GM13976 (cell line): ENCODE measurements around the gene ACER1.
"Not testable (repeated sequence)": the region's sequence is repeated elsewhere in the genome, so short reads cannot be mapped to it uniquely, and the experiment has no call there.

ENCODE experiments used
- DNase-seq: peaks from one replicate; pipeline ENCODE4 v3.0.0; 2012; ENCODE audit warnings: low spot score
- in situ Hi-C: fragments of 300-500 bp; cut with MboI; formaldehyde crosslinking; loops from one replicate; pipeline ENCODE4 v1.12.0; 2022; ENCODE audit warnings: low sequenced_read_pairs, mixed read lengths, inconsistent platforms; ENCODE audit not compliant: unreplicated experiment
- TF ChIP-seq, protein P1 (sequence below): IDR thresholded peaks from 2 replicates; pipeline ENCODE4 v1.5.1; 2012; ENCODE audit warnings: borderline replicate concordance, mild to moderate bottlenecking; ENCODE audit not compliant: insufficient read depth; ENCODE audit errors: extremely low read depth, missing control alignments, control extremely low read depth

The ACER1 gene

DNA sequence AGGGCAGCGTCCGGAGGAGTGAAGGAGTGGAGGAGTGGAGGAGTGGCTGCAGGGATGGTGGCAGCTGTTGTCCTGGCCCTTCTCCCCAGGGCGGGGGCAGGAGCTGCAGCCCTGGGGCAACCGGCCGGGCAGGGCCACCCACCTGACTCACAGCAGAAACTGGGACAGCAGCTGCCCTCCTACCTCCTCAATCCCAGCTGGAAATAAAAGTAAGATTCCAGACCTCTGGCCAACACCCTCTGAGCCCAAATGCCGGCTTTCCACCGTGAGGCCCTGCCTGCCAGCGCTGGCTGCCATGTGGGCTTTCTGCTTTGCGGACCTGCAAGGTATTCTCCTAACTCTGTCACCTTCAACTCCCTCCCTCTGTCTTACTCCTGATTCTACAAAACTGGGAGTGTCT, 24.6 kb upstream of the ACER1 start:
- in situ Hi-C loops = no loop called here
- no peak for DNase-seq
- TF ChIP-seq, protein P1, sequence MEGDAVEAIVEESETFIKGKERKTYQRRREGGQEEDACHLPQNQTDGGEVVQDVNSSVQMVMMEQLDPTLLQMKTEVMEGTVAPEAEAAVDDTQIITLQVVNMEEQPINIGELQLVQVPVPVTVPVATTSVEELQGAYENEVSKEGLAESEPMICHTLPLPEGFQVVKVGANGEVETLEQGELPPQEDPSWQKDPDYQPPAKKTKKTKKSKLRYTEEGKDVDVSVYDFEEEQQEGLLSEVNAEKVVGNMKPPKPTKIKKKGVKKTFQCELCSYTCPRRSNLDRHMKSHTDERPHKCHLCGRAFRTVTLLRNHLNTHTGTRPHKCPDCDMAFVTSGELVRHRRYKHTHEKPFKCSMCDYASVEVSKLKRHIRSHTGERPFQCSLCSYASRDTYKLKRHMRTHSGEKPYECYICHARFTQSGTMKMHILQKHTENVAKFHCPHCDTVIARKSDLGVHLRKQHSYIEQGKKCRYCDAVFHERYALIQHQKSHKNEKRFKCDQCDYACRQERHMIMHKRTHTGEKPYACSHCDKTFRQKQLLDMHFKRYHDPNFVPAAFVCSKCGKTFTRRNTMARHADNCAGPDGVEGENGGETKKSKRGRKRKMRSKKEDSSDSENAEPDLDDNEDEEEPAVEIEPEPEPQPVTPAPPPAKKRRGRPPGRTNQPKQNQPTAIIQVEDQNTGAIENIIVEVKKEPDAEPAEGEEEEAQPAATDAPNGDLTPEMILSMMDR = no peak

DNA sequence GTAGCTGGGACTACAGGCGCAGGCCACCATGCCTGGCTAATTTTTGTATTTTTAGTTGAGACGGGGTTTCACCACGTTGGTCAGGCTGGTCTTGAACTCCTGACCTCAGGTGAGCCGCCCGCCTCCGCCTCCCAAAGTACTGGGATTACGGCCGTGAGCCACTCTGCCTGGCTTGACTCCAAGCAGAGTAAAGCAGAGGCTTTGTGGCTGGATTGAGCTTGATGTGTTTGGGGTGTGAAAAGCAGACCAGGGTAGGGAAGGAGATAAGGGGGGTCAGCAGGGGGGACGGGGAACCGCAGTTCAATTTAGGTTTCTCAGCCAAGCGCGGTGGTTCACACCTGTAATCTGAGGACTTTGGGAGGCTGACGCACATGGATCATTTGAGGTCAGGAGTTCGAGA, 23.8 kb upstream of the ACER1 start:
- no peak for DNase-seq
- in situ Hi-C loops = no loop called here
- TF ChIP-seq, protein P1 = no peak

DNA sequence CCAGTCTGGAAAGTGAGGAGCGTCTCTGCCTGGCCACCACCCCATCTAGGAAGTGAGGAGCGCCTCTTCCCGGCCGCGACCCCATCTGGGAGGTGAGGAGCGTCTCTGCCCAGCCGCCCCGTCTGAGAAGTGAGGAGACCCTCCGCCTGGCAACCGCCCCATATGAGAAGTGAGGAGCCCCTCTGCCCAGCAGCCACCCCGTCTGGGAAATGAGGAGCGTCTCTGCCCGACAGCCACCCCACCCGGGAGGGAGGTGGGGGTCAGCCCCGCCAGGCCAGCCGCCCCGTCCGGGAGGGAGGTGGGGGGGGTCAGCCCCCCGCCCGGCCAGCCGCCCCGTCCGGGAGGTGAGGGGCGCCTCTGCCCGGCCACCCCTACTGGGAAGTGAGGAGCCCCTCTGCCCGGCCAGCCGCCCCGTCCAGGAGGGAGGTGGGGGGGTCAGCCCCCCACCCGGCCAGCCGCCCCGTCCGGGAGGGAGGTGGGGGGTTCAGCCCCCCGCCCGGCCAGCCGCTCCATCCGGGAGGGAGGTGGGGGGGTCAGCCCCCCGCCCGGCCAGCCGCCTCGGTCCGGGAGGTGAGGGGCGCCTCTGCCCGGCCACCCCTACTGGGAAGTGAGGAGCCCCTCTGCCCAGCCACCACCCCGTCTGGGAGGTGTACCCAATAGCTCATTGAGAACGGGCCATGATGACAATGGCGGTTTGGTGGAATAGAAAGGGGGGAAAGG, 22.1 kb upstream of the ACER1 start:
- DNase-seq, in situ Hi-C loops: not testable (repeated sequence)

DNA sequence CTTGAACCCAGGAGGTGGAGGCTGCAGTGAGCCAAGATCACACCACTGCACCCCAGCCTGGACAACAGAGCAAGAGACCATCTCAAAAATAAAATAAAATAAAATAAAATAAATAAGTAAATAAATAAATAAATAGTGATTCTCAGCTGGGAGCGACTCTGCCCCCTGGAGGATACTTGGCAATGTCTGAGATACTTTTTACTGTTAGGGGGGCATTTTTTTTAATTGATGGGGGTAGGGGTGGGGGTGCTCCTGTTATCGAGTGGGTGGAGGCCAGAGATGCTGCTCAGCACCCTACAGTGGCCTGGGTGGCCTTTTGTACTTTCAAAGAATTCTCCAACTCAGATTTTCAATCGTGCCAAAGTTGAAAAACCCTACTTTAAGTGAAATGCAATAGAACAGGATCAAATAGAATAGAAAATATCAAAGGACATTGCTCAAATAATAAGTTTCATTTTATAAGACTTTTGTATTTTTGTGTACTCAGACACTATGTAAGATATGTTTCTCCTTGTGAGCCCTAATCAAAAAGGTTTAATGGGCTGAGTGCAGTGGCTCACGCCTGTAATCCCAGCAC, 20.8 kb upstream of the ACER1 start:
- TF ChIP-seq, protein P1 = no peak
- no peak for DNase-seq
- in situ Hi-C loops = no loop called here

DNA sequence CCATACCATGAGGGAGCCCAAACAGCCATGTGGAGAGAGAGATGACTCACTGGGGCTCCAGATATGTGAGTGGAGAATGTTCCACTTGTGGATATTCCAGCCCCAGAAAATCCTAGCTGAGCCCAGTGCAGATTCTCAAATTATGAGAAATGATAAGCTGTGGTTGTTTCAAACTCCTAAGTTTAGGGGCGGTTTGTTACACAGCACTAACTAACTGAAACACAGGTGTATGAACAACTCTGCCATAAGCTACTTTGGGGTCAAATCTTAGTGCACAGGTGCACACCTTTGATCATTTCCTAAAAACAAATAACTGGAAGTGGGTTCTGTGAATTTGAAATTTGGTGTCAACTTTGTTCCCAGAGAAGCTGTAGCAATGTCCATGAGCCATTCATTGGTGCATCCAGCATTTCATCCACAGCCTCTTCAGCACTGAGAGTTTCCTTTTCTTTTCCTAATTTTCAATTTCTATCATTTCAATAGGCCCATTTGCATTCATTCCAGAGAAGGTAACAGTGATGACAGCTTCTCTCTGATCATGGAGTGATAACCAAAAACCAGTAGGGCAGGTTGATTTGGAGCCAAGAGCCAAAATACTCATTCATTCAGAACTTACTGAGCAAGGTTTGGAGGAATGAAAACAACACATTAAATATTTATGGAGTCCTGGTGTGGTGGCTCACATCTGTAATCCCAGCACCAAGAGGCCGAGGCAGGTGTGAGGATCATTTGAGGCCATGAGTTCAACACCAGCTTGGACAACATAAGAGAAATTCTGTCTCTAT, 19.2 kb upstream of the ACER1 start:
- in situ Hi-C loops = no loop called here
- TF ChIP-seq, protein P1 = no peak
- DNase-seq = no peak

DNA sequence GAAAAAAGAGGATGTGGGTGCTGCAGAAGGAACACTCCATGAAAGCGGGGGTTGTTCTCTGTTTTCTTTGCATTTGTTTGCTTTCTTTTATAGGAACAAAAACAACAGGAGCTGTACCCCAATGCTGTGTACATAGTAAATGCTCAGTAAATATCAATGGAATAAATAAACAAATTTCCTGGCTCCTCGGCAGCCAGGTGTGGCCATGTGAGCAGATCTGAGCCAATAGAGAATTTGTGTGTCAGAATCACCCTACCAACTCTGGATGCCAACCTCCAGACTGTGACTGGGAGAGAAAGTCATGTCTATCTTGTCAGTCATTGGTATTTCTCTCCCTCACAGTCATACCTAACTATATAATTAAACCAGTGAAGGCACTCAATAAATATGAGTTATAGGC, 17.3 kb upstream of the ACER1 start:
- no peak for DNase-seq
- in situ Hi-C loops = no loop called here
- TF ChIP-seq, protein P1 = no peak

DNA sequence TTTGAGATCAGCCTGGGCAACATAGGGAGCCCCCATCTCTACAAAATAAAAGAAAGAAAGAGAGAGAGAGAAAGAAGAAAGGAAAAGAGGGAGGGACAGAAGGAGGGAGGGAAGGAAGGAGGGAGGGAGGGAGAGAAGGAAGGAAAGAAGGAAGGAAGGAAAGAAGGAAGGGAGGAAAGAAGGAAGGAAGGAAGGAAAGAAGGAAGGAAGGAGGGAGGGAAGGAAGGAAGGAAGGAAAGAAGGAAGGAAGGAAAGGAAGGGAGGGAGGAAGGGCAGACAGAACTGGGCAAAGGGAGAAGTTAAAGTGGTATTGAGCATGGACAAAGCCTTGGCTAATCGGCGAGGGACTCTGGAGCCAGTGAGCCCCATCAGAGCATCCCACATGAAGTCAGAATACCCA, 15.9 kb upstream of the ACER1 start:
- in situ Hi-C loops, DNase-seq: not testable (repeated sequence)

DNA sequence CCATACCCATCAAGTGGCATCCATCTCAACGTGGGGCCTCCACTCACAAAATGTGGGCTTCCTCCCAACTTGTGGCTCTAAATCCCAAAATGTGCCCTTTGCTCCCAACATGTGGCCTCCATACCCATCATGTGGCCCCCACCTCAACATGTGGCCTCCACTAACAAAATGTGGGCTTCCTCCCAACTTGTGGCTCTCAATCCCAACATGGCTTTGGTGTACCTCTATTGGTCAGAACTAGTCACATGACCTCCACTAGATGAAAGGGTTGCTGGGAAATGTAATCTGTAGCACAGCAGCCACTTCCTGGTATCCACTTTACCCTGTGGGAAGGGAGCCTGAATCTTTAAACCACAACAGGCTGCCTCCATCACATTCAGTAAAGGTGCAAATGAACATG, 10.1 kb upstream of the ACER1 start:
- TF ChIP-seq, protein P1 = no peak
- in situ Hi-C loops = no loop called here
- no peak for DNase-seq
